ENCODE data around the gene IFT122. TPM values are rescaled to one million over a fixed set of nuclear protein-coding genes. Genes with fewer than 3 reads are reported as not detected.

The IFT122 gene
- total and polyA plus RNA-seq, 8 donors = 9.9 to 163 (median 19.6) TPM

DNA sequence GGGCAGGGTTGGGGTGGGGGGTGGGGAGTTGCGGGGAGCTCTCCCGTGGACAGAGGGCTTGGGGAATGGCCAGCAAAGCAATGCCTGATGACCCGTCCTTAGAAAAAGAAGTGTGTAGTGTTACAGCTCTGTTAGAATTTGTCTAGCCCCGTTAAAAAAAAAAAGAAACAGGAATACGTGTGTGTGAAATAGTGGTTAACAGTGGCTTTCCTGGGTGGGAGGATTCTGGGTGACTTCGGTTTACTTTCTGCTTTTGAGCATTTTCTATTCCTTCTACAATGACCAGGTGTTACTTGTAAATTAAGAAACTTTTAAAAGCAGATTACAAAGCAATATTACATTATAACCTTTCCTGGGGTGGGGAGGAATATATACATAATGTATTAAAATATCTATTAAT, 127.9 kb downstream of the IFT122 start:
- intact Hi-C loops (cut with DNase I; ENCODE audit: low total_unique reads) = no loop called here
- Histone ChIP-seq H3K36me3 (peaks cover 30 to 89% (median 73%) of the 10 kb centered on the region in 4 donors), H3K4me3 (no peak overlapping the region), H3K9me3 (no peaks in the 10 kb centered on the region), H3K27me3 (no peaks in the 10 kb centered on the region), H3K27ac (peak overlapping the region in 1 of 5 donors; percentile 14), H3K4me1 (peaks cover 6 to 36% (median 13%) of the 10 kb centered on the region in 4 donors)
- TF ChIP-seq POLR2AphosphoS5 (IDR thresholded peaks at IDR 0.05) = no peak
- no peak for TF ChIP-seq EP300 (IDR thresholded peaks at IDR 0.05)
- TF ChIP-seq, protein P1, sequence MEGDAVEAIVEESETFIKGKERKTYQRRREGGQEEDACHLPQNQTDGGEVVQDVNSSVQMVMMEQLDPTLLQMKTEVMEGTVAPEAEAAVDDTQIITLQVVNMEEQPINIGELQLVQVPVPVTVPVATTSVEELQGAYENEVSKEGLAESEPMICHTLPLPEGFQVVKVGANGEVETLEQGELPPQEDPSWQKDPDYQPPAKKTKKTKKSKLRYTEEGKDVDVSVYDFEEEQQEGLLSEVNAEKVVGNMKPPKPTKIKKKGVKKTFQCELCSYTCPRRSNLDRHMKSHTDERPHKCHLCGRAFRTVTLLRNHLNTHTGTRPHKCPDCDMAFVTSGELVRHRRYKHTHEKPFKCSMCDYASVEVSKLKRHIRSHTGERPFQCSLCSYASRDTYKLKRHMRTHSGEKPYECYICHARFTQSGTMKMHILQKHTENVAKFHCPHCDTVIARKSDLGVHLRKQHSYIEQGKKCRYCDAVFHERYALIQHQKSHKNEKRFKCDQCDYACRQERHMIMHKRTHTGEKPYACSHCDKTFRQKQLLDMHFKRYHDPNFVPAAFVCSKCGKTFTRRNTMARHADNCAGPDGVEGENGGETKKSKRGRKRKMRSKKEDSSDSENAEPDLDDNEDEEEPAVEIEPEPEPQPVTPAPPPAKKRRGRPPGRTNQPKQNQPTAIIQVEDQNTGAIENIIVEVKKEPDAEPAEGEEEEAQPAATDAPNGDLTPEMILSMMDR (IDR thresholded peaks at IDR 0.05) = no peak
- no peak for TF ChIP-seq POLR2A (IDR thresholded peaks at IDR 0.05)
- 50 to 70% (median 64%) methylated on average over 6 of the region's 6 CpGs for WGBS, 5 donors
- DNase-seq = no peak

DNA sequence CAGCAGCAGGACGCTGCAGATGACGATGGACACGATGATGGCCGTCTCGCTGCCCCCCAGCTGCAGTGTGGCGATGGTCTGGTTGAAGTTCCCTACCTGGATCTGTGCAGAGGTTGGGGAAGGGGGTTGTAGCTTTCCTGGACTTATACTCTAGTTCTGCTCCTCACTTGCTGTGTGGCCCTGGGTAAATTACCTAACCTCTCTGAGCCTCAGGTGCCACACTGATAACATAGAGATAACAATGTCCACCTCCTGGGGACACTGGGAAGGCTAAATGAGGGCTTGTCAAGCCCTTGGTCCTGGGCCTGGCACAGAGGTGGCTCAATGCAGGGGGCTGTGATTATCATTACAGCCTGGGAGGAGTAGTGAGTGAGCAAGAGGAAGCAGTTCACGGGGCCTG, 129.8 kb downstream of the IFT122 start:
- DNase-seq = no peak
- 90 to 96% (median 96%) methylated on average over 4 to 7 of the region's 7 CpGs for WGBS, 5 donors
- Histone ChIP-seq H3K4me1 (peaks cover 0 to 18% (median 4%) of the 10 kb centered on the region in 4 donors), H3K9me3 (no peaks in the 10 kb centered on the region), H3K36me3 (peaks cover 44 to 89% (median 78%) of the 10 kb centered on the region in 4 donors), H3K4me3 (no peak overlapping the region), H3K27ac (no peak overlapping the region), H3K27me3 (no peaks in the 10 kb centered on the region)
- intact Hi-C loops (cut with DNase I; ENCODE audit: low total_unique reads) = no loop called here
- TF ChIP-seq POLR2AphosphoS5 (IDR thresholded peaks at IDR 0.05) = no peak
- TF ChIP-seq, protein P1 (IDR thresholded peaks at IDR 0.05) = no peak
- TF ChIP-seq EP300 (IDR thresholded peaks at IDR 0.05) = no peak
- TF ChIP-seq POLR2A (IDR thresholded peaks at IDR 0.05) = no peak

Small RNA genes within 50 kb of the gene (small RNA-seq; reads per million reads assigned to genes)
- gene SNORA7B = 9.9 to 47.6 (median 38.7) reads per million in 4 donors

Other genes starting within 250 kb of the IFT122 start
- 100 to 1,000 TPM in 4 of 5 donors, 10 to 100 TPM in 1; 38.5 to 356 (median 114) TPM for gene COPG1, start 190.6 kb upstream of the IFT122 start, total RNA-seq
- gene COPG1, start 190.6 kb upstream of the IFT122 start, polyA plus RNA-seq = 100 to 1,000 TPM in 1 of 3 donors, 10 to 100 TPM in 2; 79.8 to 113 (median 88.7) TPM
- gene HMCES, start 161.4 kb upstream of the IFT122 start, total RNA-seq = 10 to 100 TPM; 19.1 to 80.5 (median 26.8) TPM
- 10 to 100 TPM; 16.4 to 37.4 (median 22.5) TPM for gene HMCES, start 161.4 kb upstream of the IFT122 start, polyA plus RNA-seq
- 1 to 10 TPM in 1 of 5 donors, under 1 TPM in 2, not detected in 2; 0.72 to 4.0 (median 0.92) TPM for gene EFCAB12, start 11.6 kb upstream of the IFT122 start, total RNA-seq
- 1 to 10 TPM in 2 of 3 donors, under 1 TPM in 1; 0.33 to 2.7 (median 2.6) TPM for gene EFCAB12, start 11.6 kb upstream of the IFT122 start, polyA plus RNA-seq
- 10 to 100 TPM in 4 of 5 donors, 1 to 10 TPM in 1; 5.8 to 74.1 (median 40.6) TPM for gene MBD4, start 276 bp upstream of the IFT122 start, total RNA-seq
- gene MBD4, start 276 bp upstream of the IFT122 start, polyA plus RNA-seq = 10 to 100 TPM; 13.8 to 23.4 (median 20.1) TPM
- not detected for gene RHO, start 88.4 kb downstream of the IFT122 start, total RNA-seq
- gene RHO, start 88.4 kb downstream of the IFT122 start, polyA plus RNA-seq = not detected
- gene H1-8, start 103.0 kb downstream of the IFT122 start, total RNA-seq = not detected
- not detected for gene H1-8, start 103.0 kb downstream of the IFT122 start, polyA plus RNA-seq
- 100 to 1,000 TPM in 2 of 5 donors, 10 to 100 TPM in 3; 53.1 to 251 (median 65.2) TPM for gene PLXND1, start 166.5 kb downstream of the IFT122 start, total RNA-seq
- 10 to 100 TPM; 22.6 to 44.7 (median 32.0) TPM for gene PLXND1, start 166.5 kb downstream of the IFT122 start, polyA plus RNA-seq